ENCODE measurements around the gene EXOC2.
"Not testable (repeated sequence)": the region's sequence is repeated elsewhere in the genome, so short reads cannot be mapped to it uniquely, and the experiment has no call there.

Gene EXOC2

DNA sequence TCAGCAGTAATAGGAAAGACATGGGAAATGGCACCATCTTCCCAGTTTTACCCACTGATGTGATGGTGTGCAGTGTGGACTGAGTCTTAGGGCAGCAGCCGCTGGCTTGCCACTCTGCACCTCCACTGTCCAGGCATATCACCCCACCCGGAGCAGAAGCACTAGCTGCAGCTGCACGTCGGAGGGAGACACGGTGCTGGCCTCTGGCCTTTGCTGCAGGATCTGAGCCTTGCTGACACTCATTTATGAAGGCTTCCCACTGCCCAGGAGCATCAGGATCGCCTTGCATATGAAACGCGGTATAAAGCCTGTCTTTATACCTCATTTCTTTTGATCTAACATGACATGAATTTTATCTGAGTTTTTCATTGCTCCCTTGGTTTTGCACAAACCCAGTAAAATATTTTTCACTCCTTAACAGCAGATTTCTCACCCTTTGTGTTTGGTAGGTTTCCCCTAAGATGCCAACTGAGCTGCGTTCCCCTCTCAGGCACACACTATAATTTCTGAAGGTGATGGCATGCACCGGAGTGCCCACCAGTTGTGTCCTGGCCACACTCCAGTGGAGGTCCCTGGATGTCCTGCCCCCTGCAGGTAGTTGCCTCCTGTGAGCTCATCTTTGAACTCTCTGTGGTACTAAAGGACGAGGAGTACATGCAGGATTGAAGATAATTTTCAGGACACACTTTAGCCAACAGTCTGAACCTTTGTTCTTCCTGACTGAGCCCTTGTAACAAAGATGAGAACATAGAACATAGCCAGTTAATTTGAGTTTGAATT is 9.0 kb upstream of the EXOC2 start:
- DNase-seq: no peak
- TF ChIP-seq, protein P1, sequence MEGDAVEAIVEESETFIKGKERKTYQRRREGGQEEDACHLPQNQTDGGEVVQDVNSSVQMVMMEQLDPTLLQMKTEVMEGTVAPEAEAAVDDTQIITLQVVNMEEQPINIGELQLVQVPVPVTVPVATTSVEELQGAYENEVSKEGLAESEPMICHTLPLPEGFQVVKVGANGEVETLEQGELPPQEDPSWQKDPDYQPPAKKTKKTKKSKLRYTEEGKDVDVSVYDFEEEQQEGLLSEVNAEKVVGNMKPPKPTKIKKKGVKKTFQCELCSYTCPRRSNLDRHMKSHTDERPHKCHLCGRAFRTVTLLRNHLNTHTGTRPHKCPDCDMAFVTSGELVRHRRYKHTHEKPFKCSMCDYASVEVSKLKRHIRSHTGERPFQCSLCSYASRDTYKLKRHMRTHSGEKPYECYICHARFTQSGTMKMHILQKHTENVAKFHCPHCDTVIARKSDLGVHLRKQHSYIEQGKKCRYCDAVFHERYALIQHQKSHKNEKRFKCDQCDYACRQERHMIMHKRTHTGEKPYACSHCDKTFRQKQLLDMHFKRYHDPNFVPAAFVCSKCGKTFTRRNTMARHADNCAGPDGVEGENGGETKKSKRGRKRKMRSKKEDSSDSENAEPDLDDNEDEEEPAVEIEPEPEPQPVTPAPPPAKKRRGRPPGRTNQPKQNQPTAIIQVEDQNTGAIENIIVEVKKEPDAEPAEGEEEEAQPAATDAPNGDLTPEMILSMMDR (IDR thresholded peaks at IDR 0.05): no peak
- H3K4me3 Mint-ChIP-seq: no peak overlapping the region
- H3K27me3 Mint-ChIP-seq (ENCODE audit: low read depth, poor library complexity): peaks cover 3% of the 10 kb centered on the region
- no peaks in the 10 kb centered on the region for H3K9me3 Mint-ChIP-seq
- no peak overlapping the region for H3K27ac Mint-ChIP-seq
- peaks cover 17% of the 10 kb centered on the region for H3K4me1 Mint-ChIP-seq
- H3K36me3 Mint-ChIP-seq (ENCODE audit: low read depth): no peaks in the 10 kb centered on the region

DNA sequence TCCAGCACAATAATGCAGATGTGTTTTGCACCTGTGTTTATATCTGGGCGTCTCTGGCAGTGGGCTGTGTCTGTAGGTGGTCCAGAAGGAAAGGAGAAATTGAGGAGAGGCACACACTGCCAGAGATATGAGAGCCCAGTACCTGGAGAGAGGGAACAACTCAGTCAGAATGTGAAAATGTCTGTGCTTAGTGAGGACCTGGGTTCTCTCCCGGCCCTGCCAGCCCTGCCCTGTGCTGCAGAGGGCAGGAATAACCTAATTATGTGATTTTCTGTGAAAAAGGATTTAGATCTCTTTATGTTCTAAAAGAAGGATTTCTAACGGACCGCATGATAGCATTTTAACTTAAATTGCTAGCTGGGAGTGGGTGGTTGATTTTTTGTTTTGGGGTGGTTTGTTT is 8.3 kb upstream of the EXOC2 start:
- DNase-seq: no peak
- H3K4me3 Mint-ChIP-seq: no peak overlapping the region
- peaks cover 3% of the 10 kb centered on the region for H3K27me3 Mint-ChIP-seq (ENCODE audit: low read depth, poor library complexity)
- no peaks in the 10 kb centered on the region for H3K36me3 Mint-ChIP-seq (ENCODE audit: low read depth)
- no peak overlapping the region for H3K27ac Mint-ChIP-seq
- TF ChIP-seq, protein P1 (IDR thresholded peaks at IDR 0.05): no peak
- no peaks in the 10 kb centered on the region for H3K9me3 Mint-ChIP-seq
- H3K4me1 Mint-ChIP-seq: peaks cover 17% of the 10 kb centered on the region

DNA sequence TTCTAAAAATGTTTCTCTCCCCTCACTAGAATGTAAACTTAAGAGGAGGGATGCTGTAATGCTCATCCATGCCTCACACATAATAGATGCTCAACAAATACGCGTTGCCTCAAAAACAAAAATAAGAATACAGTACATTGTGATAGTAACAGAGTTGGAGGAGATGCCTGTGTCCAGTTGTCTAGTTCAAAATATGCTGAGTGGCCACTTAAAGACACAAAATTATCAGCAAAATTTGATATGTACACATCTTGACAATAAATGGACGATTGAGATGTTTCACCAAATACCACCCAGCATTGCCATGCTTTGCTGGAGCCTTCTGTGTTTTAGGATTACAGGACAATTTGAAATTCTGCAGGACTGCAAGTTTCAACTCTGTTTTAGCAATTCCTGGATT is 7.6 kb upstream of the EXOC2 start:
- Mint-ChIP-seq H3K27me3 (ENCODE audit: low read depth, poor library complexity) (peaks cover 3% of the 10 kb centered on the region), H3K4me3 (no peak overlapping the region), H3K9me3 (no peaks in the 10 kb centered on the region), H3K4me1 (peaks cover 17% of the 10 kb centered on the region), H3K36me3 (ENCODE audit: low read depth) (no peaks in the 10 kb centered on the region), H3K27ac (no peak overlapping the region)
- DNase-seq: no peak
- TF ChIP-seq, protein P1 (IDR thresholded peaks at IDR 0.05): no peak

DNA sequence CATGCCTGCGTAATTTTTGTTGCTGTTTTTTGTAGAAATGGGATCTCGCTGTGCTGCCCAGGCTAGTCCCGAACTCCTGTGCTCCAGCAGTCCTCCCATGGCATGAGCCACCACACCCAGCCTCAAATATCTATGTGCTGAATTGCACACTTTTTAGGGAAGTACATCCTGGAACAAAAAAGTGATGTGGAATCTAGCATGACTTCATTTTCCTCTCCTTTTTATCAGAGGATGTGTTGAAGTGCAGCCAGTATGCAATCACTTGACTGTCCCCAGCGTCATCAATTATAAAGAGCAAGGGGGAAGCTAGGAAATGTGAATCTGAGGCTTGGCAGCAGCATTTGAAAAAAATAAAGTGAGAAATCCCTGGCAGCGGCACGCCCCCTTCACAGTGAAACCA is 6.4 kb upstream of the EXOC2 start:
- H3K27me3 Mint-ChIP-seq (ENCODE audit: low read depth, poor library complexity): peaks cover 3% of the 10 kb centered on the region
- DNase-seq: no peak
- H3K27ac Mint-ChIP-seq: no peak overlapping the region
- peaks cover 17% of the 10 kb centered on the region for H3K4me1 Mint-ChIP-seq
- H3K9me3 Mint-ChIP-seq: no peaks in the 10 kb centered on the region
- H3K36me3 Mint-ChIP-seq (ENCODE audit: low read depth): no peaks in the 10 kb centered on the region
- no peak overlapping the region for H3K4me3 Mint-ChIP-seq
- TF ChIP-seq, protein P1 (IDR thresholded peaks at IDR 0.05): no peak

DNA sequence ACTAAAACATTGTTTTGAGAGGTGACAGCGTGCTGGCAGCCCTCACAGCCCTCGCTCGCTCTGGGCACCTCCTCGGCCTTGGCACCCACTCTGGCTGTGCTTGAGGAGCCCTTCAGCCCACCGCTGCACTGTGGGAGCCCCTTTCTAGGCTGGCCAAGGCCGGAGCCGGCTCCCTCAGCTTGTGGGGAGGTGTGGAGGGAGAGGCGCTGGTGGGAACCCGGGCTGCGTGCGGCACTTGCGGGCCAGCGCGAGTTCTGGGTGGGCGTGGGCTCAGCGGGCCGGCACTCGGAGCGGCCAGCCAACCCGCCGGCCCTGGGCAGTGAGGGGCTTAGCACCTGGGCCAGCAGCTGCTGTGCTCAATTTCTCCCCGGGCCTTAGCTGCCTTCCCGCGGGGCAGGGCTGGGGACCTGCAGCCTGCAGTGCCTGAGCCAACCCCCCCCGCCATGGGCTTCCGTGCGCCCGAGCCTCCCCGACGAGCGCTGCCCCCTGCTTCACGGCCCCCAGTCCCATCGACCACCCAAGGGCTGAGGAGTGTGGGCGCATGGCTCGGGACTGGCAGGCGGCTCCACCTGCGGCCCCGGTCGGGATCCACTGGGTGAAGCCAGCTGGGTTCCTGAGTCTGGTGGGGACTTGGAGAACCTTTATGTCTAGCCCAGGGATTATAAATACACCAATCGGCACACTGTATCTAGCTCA is 1.6 kb upstream of the EXOC2 start:
- H3K27ac Mint-ChIP-seq; DNase-seq; H3K4me3 Mint-ChIP-seq; H3K9me3 Mint-ChIP-seq; H3K36me3 Mint-ChIP-seq (ENCODE audit: low read depth): not testable (repeated sequence)
- peaks cover 13% of the 10 kb centered on the region for H3K27me3 Mint-ChIP-seq (ENCODE audit: low read depth, poor library complexity)
- H3K4me1 Mint-ChIP-seq: peaks cover 29% of the 10 kb centered on the region

DNA sequence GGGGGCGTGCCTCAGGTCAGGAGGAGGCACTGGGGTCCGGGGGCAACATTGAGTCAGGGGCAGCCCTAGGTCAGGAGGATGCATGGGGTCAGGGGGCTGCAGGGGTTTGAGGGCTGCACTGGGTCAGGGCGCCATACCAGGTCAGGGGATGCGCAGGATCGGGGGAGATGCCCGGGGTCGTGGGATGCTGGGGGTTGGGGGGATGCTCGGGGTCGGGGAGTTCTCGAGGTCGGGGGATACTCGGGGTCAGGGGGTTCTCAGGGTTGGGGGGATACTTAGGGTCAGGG is 727 bp upstream of the EXOC2 start:
- Mint-ChIP-seq H3K9me3 (no peaks in the 10 kb centered on the region), H3K36me3 (ENCODE audit: low read depth) (no peaks in the 10 kb centered on the region), H3K4me1 (peaks cover 25% of the 10 kb centered on the region), H3K27me3 (ENCODE audit: low read depth, poor library complexity) (peaks cover 16% of the 10 kb centered on the region), H3K27ac (no peak overlapping the region), H3K4me3 (peak overlapping the region; percentile 97)
- no peak for DNase-seq
- TF ChIP-seq, protein P1 (IDR thresholded peaks at IDR 0.05): no peak
